Smooth muscle cell of the brain vasculature (primary cell): Measurements from ENCODE around the gene CERK.

Experiments used
- DNase-seq: peaks from one replicate; pipeline ENCODE4 v3.0.0-alpha.2; 2012; ENCODE audit warnings: low read depth, low spot score

The CERK gene

DNA sequence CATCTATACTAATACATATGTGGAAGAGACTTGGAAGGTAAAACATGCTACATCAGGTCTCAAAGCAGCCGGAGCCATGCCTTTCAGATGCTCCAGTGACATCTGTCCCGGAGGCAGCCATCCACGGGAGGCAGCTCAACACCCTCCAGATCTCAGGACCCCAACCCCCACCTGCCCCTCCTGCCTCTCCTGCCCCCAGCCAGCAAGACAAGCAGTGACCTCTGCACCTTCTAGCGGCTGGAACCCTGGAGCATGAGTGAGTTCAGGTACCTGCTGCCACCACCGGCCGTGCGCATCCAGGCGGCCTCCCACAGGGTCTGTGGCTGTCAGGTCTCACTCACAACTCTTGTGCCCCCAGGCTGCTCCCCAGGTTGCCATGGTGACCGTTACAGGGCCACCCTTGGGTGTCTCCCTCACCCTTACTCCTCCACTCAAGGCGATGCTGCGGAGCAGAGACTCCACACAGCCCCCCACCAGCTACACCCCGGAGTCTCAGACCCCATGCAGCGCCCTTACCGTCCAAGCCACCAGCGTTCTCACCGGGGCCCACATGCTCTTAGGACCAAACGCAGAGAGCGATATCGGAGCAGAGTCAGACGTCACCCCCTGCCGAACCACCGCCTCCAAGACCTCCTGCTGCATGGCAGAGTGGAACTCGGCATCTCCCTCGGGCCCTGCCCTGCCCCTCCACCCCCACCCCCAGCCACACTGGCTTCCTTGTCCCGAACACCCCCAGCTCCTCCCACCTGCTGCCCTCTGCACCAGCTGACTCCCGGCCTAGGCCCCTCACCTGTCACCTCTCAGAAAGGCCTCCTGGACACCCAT is 34.7 kb downstream of the CERK start:
- no peak for DNase-seq

DNA sequence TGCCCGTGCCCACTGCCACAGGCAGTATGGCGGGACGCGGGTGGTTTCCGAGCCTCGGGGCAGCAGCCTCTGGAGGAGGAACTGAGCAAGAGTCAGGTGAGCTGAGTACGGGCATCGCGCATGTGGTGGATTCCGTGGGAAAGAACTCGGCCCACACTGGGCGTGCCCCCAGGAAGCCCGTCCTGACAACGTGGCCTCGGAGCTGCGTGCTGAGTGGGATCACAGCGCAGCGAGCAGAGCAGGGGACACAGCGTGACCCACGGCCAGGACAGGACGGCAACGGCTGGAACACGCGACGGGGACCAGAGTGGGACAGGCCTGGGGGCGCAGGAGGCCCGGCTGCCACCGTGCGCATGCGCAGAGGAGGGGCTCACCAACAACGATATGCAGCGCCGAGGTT is 36.8 kb downstream of the CERK start:
- no peak for DNase-seq

DNA sequence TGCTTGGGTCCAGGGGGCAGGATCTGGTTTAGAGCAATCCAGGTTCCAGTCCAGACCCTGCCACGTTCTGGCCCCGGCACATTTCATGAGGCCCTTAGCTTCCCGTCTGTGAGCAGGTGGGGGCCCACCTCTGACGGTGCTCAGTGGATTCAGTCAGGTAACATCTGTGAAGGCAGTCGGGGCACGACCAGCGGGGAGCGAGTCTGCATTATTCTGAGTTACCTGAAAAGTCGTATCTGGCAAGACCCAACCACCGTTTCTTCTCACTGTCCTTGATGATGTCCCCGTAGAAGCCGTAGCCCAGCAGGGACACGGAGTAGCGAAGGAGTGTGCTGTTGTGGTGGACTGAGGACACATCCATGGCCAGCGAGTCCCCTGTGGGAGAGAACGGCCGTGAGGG is 39.0 kb downstream of the CERK start:
- DNase-seq, result no peak

DNA sequence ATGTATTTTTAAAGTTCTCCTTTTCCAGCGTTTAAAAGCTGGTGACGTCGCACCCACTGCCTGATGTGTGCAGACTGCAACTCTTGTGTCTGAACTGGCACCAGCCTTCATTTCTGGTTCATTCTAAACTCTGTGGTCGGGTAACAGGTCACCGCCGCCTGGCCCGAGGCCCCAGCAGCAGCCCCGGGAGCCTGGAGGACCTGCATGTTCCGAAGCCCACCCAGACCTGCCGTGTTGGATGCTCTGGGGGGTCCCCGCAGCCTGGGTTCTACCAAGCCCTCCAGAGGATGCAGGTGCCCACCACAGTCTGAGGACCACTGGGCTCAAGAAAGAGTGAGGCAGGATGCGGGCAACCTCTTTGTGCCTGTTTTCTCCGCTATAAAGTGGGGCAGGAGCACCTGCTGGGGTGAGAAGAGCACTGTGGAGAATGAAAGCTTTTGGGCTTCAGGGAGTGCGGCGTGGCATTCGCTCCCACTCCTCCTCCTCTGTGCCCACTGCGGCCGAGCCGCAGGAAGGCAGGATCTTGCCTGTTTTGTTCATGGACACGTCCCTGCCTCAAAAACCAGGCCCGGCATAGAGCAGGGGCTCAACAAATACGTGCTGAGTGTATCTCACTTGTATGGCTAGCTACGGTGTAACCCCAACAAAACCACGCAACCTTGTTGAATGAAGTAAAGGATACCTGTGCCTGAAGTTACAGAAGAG is 40.1 kb downstream of the CERK start:
- no peak for DNase-seq

DNA sequence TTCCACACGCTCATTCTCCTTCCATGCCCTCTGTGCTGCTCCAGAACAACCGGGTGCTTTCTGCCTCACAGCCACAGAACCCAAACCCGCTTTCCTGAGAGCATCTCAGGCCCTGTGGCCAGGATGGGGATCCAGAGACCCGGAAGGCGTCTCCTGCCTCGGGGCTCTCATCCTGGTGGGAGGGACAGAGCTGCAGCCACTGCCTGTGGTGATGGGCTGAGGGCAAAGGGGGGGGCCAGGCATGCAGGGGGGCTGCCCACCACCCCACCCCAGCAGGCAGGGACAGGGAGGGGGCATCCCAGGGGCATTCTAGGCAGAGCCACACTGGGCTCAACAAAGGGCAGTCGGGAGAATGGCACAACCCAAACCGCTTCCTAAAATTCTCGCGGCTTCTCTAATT is 41.4 kb downstream of the CERK start:
- no peak for DNase-seq

DNA sequence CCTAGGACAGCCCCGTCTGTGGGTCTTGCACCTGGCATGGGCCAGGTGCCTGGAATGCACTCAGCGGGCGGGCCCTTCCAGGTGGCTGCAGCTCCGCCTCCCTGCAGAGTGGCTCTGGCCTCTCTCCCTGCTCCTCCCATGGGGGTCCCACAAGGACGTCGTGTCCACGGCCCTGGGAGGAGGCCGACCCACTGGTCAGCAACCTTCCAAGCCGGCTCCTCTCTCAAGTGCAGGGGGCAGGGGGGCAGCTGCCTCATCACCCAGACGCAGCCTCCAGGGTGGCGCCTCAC is 41.9 kb downstream of the CERK start:
- no peak for DNase-seq

DNA sequence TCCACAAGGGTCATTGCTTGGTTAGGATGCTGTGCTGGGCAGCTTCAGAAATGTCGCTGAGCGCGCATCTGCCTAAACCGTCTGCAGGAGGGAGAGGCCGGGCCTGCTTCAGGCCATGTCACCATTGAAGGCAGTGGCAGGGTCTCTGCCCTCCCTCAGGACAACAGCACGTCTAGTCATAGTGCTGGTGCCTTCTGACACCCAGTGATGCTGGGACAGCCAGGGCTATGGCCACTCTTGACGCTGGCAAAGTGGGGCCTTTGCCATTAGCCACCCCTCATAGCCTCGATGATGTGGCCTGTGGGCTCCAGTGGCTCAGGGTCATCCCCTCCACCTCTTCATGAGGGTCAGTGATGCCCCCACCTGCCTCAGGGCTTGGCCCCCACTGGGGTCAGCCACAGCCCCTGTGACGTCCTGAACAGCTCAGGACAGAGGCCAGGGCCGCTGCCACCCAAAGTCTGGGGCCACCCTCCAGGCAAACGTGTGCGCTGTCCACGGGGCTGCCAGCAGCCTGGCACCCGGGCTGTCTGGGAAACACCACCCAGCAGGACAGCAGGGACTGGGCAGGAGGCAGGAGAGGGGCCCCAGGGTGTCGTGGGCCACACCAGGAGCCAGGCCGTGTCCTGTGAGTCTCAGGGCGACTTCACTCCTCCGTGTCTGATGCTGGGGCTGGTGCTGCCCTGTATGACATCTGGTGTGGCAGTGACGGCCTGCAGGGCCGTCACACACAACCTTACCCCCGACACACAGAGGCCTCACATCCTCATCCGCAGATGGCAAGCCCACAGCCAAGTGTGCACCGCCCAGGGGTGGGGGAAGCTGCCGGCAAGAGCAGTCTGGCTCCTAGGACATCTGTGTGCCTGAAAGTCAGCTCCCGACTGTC is 42.5 kb downstream of the CERK start:
- DNase-seq, result no peak

DNA sequence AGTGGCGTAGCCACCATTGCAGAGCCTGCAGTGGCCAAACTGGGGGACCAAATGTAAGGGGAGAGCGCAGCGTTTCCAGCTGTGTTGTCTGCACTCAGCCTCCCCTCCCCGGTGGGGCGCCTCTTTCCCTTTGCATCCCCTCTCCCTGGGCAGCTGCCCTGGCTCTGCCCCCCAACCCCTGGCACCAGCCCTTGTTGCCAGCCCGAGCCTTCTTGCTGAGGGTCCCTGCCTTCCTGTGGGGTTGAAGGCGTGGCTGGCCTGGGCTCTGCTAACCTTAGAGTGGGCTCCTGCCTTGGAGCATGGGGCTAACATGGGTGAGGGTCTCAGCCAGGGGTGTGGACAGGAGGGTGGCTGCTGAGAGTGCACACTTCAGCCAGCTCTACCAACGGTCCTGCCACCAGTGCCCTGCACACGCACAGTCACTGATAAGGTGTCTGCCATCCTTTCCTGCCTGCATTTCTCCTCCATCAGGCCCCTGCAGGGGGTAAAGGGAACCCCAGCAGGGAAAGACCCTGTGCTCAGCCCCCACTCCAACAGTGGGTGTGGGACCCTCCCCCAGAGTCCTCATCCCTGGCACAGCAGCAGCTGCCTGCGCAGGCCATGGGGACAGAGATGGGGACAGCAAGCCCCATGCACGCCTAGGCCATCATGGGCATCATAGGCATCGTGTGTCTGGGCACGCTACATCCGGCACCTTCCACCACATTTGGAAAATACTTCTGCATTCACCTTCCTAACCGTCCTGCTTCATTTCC is 43.5 kb downstream of the CERK start:
- DNase-seq, result no peak

DNA sequence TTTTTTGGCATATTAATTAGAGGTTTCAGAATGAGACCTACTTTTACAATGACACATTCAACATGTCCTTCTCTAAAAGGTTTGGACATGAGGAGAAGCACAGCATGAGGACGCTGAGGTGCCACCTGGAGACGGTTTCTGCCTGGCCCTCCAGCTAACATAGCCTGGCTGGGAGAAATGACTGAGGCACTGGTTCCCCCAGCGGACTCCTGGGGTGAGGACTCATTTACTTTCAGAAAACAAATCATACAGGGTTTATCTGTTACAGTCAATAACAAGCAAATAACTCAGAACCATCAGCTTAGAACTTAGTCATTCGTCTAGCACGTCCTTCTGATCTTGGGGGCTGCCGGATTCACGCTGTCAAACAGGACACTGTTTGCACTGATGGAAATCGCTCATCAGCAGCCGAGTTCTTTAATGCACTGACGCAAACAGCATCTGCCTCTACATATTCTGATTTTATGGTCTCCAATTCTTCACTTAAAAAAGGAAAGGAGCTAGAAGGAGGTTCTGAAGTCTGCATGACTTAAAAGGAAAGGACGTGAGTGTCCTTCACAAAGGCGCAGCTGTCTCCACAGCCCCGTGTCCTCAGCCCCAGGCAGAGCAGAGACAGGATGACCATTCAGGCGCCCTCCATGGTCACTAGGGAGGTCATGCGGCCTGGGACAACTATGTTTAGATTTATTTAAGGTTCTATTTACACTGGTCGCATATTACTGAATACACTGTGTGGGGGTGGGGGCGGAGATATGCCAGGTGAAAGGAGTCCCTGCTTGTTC is 44.2 kb downstream of the CERK start:
- no peak for DNase-seq

DNA sequence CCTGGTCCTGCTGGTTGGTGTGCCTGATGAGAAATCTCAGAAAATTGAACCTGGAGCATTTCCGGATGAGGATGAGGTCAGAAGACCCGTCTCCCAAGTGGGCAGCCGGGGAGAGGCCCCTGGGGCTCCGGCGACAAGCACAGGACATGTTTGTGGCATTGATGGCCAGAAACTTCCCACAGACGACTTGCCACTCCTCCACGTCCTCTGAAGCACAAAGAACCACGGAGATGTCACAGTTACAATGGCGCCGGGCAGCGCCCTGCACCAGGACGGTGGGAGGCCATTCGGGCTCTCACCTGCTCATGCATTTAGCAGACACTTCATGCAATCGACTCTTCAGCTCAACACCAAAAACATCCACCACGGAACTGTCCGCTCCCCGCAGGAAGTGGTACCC is 46.5 kb downstream of the CERK start:
- no peak for DNase-seq

DNA sequence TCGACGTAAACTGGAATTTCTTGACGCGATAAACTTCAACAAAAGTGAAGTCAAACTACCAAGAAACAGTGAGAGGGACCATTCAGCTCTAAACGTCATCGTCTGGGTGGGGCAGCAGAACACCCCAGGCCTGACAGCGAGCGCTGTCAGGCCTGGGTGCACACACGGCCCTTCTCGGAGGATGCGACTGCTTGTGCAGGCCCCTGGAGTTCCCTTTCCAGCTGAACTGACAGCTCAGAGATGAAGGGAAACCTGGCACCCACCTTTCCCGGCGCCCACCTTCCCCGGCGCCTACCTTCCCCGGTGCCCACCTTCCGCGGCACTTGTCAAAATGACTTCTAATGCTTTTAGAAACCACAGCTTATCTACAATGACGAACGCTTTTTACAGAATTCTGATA is 47.9 kb downstream of the CERK start:
- DNase-seq, result no peak

DNA sequence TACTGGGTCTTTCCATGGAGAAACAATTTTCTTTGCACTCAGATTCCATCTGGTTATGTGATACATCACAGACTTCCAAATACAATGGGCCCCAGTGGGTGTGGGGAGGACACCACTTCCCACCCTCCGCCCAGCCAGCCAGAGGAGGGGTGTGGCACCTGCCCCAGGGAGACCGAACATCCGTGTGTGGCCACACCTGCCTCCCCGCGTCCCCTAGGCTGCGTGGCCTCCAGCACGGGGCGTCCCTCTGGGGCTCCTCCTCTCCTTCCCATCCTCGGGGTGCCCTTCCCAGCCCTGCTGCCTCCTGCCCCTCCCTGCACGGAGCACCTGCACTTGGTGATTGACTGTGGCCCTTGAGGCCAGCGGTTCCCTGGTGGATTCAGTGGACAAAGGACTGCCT is 49.1 kb downstream of the CERK start:
- DNase-seq, result no peak

DNA sequence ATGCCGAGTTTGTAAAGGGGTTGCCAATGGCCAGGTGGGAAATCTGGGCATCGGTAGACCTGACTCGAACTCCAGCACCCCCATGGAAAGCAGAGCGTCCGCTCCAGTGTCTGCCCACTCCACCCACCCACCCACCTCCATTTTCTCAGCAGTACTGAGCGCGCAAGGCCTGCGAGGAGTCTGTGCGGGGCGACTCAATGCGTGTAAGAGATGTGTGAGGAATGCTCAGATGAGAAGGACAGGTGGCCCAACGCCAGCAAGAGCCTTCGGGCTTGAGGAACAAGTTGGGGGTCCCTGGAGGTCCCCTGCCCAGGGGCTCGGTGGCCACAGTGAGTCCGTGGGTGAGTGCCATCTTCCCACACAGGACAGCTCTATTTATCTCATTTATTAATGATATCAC is 50.6 kb downstream of the CERK start:
- no peak for DNase-seq

DNA sequence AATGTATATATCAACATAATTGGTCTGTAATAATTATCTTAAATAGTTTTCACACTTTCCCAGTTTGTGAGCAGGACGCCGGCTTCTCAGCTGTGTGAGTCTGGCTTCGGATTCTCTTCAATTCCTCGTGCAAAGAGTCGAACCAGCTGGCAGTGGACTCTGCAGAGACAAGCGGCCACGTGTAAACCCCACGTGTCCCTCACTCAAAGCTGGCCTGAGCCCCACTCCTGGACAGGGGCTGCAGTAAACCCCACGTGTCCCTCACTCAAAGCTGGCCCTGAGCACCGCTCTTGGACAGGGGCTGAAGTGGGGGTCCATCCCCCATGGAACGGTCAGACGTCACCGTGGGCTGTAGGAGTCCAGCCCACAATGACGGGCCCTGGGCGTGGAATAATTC is 51.0 kb downstream of the CERK start:
- DNase-seq, result no peak

DNA sequence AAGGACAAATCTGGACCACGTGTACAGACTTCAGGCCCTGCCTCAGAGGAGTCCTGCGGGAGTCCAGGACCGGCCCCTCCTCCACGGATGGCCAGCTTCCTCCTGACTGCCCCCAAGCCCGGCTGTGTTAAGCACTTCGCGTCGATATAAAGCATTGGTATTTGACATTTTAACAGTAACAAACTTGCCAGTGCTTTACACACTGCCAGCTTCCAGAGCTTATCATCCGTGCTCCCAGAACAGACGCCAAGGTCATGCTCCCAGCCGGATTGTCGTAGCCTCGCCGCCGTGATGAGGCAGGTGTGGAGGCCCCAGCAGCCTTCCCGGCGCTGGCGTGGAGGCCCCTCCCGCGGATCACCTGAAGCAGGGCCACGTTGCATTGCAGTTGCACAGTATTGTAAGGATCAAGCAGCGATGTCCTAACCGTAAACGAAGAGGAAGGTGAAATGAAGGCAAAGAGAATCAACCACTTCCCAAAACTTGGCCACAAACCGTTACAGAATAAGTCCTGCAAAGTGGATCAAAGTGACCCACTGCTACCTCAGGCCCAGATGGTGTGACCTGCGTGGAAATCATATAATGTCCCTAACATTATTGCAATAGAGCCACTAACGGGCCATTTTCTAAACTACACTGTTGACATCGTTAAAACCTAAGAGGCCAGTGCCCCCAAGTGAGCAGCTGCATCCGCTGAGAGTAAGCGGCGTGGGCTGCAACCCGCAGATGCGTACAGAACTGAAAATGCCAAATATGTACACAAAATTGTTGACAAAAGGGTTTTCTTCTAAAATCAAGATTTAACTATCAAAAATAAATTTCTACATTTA is 51.6 kb downstream of the CERK start:
- DNase-seq, result no peak

DNA sequence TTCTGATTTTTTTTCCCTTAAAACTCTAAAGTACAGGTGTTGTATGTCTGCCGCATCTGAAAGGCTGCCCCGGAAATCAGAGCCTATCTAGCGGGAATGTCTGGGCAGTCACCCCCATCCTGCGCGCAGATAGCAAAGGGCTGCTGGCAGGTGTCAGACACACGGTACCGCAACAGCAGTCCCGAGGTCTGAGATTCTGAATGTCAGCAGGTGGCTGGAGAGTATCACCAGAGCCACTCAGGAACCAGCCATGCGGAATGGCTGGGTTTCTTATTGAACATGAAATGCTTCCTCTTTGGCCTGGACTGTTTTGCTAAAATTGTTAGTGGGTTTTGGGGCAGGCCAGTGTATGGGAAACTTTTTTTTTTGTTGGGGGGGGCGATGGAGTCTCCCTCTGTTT is 53.3 kb downstream of the CERK start:
- DNase-seq, result no peak

DNA sequence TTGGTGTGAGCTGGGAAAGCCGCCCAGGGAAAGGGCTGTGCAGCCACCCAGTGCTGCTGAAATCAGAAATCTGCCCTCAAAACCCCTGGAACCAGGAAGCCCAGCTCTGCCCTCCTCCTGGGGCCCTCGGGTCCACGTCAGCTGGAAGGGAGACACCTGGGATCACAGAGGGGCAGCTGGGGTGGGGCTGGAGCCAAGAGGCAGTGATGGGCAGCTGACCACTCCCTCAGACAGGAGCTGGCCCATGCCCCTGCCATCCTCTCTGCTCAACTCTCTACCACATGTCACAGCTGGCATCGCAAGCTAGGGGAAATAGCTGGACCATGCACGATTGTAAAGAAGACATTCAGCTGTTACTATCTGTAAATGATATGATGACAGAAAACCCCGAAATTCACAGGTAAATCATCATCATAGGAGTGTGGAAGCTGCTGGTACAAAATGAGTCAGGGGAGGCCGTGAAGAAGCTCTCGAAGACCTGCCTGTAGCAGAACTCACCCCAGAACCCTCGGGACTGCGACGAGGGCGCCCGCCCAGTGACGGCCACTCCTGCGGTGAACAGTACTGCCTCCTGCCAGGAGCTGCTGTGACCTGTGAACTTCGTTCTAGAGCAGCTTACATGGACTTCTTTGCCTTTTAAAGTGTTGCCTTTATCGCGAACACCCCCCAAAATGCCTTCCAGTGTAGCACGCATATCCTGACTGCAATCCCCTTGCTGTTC is 55.9 kb downstream of the CERK start:
- DNase-seq, result no peak

DNA sequence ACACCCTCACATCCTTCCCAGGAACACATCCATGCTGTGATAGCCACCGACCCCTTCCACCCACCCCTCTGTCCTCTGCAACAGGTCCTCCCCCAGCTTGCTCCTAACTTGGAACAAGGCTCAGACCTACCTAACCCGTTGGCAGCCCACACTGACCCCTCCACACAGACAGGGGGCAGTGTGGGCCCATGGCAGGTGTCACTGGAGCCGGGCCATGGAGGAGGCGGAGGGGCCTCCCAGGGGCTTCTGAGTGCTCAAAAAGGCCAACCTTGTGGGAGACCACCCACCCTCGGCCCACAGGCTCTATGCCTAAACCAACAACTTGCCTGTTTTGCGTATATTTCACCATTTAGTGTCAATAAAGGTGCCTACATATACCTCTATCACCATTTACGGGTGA is 57.0 kb downstream of the CERK start:
- no peak for DNase-seq

DNA sequence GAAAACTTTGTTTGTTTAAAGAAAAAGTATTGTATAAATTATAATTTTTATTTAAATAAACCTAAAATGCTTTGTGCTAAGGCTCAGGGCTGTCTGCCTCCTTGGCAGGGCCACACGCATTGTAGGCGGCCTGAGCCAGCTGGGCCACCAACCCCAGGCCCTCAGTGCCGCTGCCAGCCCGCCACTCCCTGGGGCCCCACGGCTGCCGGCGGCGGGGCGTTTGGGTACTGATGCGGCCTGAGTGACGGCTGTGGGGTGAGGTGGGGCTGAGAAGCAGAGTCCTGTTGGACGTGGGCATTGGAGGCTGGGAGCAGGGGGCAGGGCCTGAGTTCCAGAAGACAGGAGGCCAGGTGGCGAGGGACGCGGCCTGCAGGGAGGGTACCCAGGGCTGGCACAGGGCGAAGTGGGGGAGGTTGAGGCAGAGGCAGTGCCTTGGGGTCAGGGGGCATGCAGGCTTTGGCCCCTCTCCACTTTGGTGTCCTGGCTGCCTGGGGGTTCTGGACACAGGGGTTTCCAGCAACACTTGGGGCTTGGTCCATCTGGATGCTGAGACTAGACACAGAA is 58.3 kb downstream of the CERK start:
- no peak for DNase-seq
